Liver (tissue), 9 donors: ENCODE measurements around the gene ITPRIPL2. TPM values are rescaled to one million over a fixed set of nuclear protein-coding genes. Genes with fewer than 3 reads are reported as not detected.

Source experiments
- DNase-seq: peaks from one replicate; pipeline ENCODE4 v3.0.0-alpha.2; 2017; ENCODE audit warnings: low spot score
- H3K27ac ChIP-seq, 2 donors: one replicate each; pipeline ENCODE4 v1.7.0; 2013; ENCODE audit warnings: inconsistent platforms in 2 of 2, low read length in 2 of 2, control low read depth in 1 of 2, low read depth in 1 of 2, mild to moderate bottlenecking in 1 of 2
- H3K27me3 ChIP-seq, 4 donors: one replicate each; pipeline versions ENCODE4 v1.6.1 to v1.7.0; 2013; ENCODE audit warnings: low read length in 3 of 4, inconsistent platforms in 1 of 4, mild to moderate bottlenecking in 1 of 4, moderate library complexity in 1 of 4; ENCODE audit not compliant: control insufficient read depth in 4 of 4, insufficient read depth in 4 of 4
- H3K36me3 ChIP-seq, 4 donors: one replicate each; pipeline versions ENCODE4 v1.6.1 to v1.7.0; 2013; ENCODE audit warnings: low read length in 3 of 4, mild to moderate bottlenecking in 3 of 4, low read depth in 1 of 4, moderate library complexity in 1 of 4; ENCODE audit not compliant: control insufficient read depth in 4 of 4, insufficient read depth in 3 of 4
- H3K4me1 ChIP-seq, 4 donors: one replicate each; pipeline versions ENCODE4 v1.6.1 to v1.7.0; 2013; ENCODE audit warnings: low read length in 3 of 4, mild to moderate bottlenecking in 3 of 4, moderate library complexity in 1 of 4; ENCODE audit not compliant: control insufficient read depth in 4 of 4, insufficient read depth in 4 of 4
- H3K4me3 ChIP-seq, 3 donors: one replicate each; pipeline versions ENCODE4 v1.6.1 to v1.7.0; 2013; ENCODE audit warnings: low read length in 3 of 3, control low read depth in 1 of 3, low read depth in 1 of 3, mild to moderate bottlenecking in 1 of 3
- H3K9ac ChIP-seq, 2 donors: one replicate each; pipeline ENCODE4 v1.7.0; 2013; ENCODE audit warnings: low read length in 2 of 2, mild to moderate bottlenecking in 2 of 2, moderate library complexity in 2 of 2, control low read depth in 1 of 2, low read depth in 1 of 2
- H3K9me3 ChIP-seq, 4 donors: one replicate each; pipeline versions ENCODE4 v1.6.1 to v1.7.0; 2013; ENCODE audit warnings: low read length in 3 of 4; ENCODE audit not compliant: control insufficient read depth in 4 of 4
- EGR1 ChIP-seq, 2 donors: IDR thresholded peaks; 2 replicates each; pipeline ENCODE4 v1.6.1; 2016 to 2018; ENCODE audit warnings: antibody characterized with exemption in 2 of 2, low read depth in 2 of 2
- GABPA ChIP-seq, 2 donors: IDR thresholded peaks in 1 of 2; conservative IDR thresholded peaks in 1 of 2; 2 replicates each; pipeline ENCODE4 v1.6.1; 2016; ENCODE audit warnings: antibody characterized with exemption in 2 of 2, mild to moderate bottlenecking in 1 of 2, moderate library complexity in 1 of 2
- HNF4A ChIP-seq, 2 donors: conservative IDR thresholded peaks; 2 replicates each; pipeline ENCODE4 v1.6.1; 2016; ENCODE audit warnings: antibody characterized with exemption in 2 of 2, mild to moderate bottlenecking in 2 of 2
- HNF4G ChIP-seq: IDR thresholded peaks from 2 replicates; pipeline ENCODE4 v1.6.1; 2016; ENCODE audit warnings: antibody characterized with exemption
- JUND ChIP-seq, 2 donors: IDR thresholded peaks; 2 replicates each; pipeline ENCODE4 v1.6.1; 2016; ENCODE audit warnings: antibody characterized with exemption in 2 of 2
- RAD21 ChIP-seq, 2 donors: IDR thresholded peaks; 2 replicates each; pipeline ENCODE4 v1.6.1; 2016; ENCODE audit warnings: antibody characterized with exemption in 2 of 2, mild to moderate bottlenecking in 2 of 2
- WGBS: extraction: QIAGEN DNeasy Blood & Tissue Kit; methylation state at CpG from one replicate; pipeline ENCODE4 v1.1.7; 2013; 5-methylcytosine and 5-hydroxymethylcytosine counted together
- polyA plus RNA-seq, 2 donors: library from polyadenylated mRNA; stranded (reverse) in 1 of 2; unstranded in 1 of 2; fragments of 200-250 nt in 1 of 2; fragments of >200 nt in 1 of 2; fragmentation: Nextera tagmentation in 1 of 2; extraction: Ambion mirVana in 1 of 2; gene quantifications; one replicate each; pipeline versions ENCODE4 v1.2.1 to v1.2.3, GENCODE V29; 2013 to 2015
- total RNA-seq, 2 donors: library from RNA; depleted of rRNA; stranded (reverse); fragments of >200 nt; gene quantifications; one replicate each; pipeline ENCODE4 v1.2.3, GENCODE V29; 2014
- TF ChIP-seq, protein P1 (sequence below): IDR thresholded peaks from 2 replicates; pipeline ENCODE4 v1.6.1; 2016; ENCODE audit warnings: antibody characterized with exemption
- TF ChIP-seq, protein P2 (sequence below): IDR thresholded peaks from 2 replicates; pipeline ENCODE4 v1.6.1; 2016; ENCODE audit warnings: antibody characterized with exemption, mild to moderate bottlenecking
- TF ChIP-seq, protein P3 (sequence below): IDR thresholded peaks from 2 replicates; pipeline ENCODE4 v1.6.1; 2016; ENCODE audit warnings: antibody characterized with exemption
- donor health status: healthy.
- donor health status: healthy.
- donor health status: healthy.
- donor health status: healthy.
- donor health status: healthy.

The ITPRIPL2 gene
- total and polyA plus RNA-seq, 4 donors = 2.2 to 14.3 (median 5.5) TPM

- Histone ChIP-seq H3K27me3 (no peaks in the 10 kb centered on the region), H3K36me3 (no peaks in the 10 kb centered on the region), H3K9ac (no peak overlapping the region), H3K4me1 (peaks cover 0 to 13% (median 6%) of the 10 kb centered on the region in 4 donors), H3K9me3 (no peaks in the 10 kb centered on the region), H3K4me3 (no peak overlapping the region), H3K27ac (no peak overlapping the region)
- no peak for DNase-seq
- 57% methylated on average over 4 of the region's 4 CpGs for WGBS
- TF ChIP-seq GABPA (IDR thresholded peaks at IDR 0.05 in 1 of 2, conservative IDR thresholded peaks at IDR 0.05 in 1 of 2) (no peak), RAD21 (IDR thresholded peaks at IDR 0.05) (peak in 1 of 2 donors; percentile 27), HNF4A (conservative IDR thresholded peaks at IDR 0.05) (peak; percentile 26 to 53)
- TF ChIP-seq, protein P1, sequence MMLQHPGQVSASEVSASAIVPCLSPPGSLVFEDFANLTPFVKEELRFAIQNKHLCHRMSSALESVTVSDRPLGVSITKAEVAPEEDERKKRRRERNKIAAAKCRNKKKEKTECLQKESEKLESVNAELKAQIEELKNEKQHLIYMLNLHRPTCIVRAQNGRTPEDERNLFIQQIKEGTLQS = no peak
Measured at GRCh38 chr16:19164285-19164684, 50.5 kb downstream of the ITPRIPL2 start.

- Histone ChIP-seq H3K4me1 (peaks cover 0 to 16% (median 8%) of the 10 kb centered on the region in 4 donors), H3K27me3 (no peaks in the 10 kb centered on the region), H3K4me3 (no peak overlapping the region), H3K9me3 (no peaks in the 10 kb centered on the region), H3K9ac (no peak overlapping the region), H3K36me3 (no peaks in the 10 kb centered on the region), H3K27ac (no peak overlapping the region)
- TF ChIP-seq, protein P2, sequence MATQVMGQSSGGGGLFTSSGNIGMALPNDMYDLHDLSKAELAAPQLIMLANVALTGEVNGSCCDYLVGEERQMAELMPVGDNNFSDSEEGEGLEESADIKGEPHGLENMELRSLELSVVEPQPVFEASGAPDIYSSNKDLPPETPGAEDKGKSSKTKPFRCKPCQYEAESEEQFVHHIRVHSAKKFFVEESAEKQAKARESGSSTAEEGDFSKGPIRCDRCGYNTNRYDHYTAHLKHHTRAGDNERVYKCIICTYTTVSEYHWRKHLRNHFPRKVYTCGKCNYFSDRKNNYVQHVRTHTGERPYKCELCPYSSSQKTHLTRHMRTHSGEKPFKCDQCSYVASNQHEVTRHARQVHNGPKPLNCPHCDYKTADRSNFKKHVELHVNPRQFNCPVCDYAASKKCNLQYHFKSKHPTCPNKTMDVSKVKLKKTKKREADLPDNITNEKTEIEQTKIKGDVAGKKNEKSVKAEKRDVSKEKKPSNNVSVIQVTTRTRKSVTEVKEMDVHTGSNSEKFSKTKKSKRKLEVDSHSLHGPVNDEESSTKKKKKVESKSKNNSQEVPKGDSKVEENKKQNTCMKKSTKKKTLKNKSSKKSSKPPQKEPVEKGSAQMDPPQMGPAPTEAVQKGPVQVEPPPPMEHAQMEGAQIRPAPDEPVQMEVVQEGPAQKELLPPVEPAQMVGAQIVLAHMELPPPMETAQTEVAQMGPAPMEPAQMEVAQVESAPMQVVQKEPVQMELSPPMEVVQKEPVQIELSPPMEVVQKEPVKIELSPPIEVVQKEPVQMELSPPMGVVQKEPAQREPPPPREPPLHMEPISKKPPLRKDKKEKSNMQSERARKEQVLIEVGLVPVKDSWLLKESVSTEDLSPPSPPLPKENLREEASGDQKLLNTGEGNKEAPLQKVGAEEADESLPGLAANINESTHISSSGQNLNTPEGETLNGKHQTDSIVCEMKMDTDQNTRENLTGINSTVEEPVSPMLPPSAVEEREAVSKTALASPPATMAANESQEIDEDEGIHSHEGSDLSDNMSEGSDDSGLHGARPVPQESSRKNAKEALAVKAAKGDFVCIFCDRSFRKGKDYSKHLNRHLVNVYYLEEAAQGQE = no peak
- TF ChIP-seq, protein P3, sequence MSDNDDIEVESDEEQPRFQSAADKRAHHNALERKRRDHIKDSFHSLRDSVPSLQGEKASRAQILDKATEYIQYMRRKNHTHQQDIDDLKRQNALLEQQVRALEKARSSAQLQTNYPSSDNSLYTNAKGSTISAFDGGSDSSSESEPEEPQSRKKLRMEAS = no peak
- no peak for TF ChIP-seq HNF4A (conservative IDR thresholded peaks at IDR 0.05)
- no peak for DNase-seq
- 88% methylated on average over 5 of the region's 5 CpGs for WGBS
Measured at GRCh38 chr16:19165101-19165500, 51.3 kb downstream of the ITPRIPL2 start.

GRCh38 chr16:19166500-19166899, 52.7 kb downstream of the ITPRIPL2 start:
- Histone ChIP-seq H3K9ac (no peak overlapping the region), H3K9me3 (no peaks in the 10 kb centered on the region), H3K27ac (no peak overlapping the region), H3K27me3 (no peaks in the 10 kb centered on the region), H3K36me3 (no peaks in the 10 kb centered on the region), H3K4me3 (no peak overlapping the region), H3K4me1 (peaks cover 0 to 16% (median 8%) of the 10 kb centered on the region in 4 donors)
- no peak for DNase-seq
- 84% methylated on average over 2 of the region's 2 CpGs for WGBS
- peak; percentile 27 to 52 for TF ChIP-seq RAD21 (IDR thresholded peaks at IDR 0.05)
- TF ChIP-seq JUND (IDR thresholded peaks at IDR 0.05) = no peak
- TF ChIP-seq EGR1 (IDR thresholded peaks at IDR 0.05; ENCODE audit: low read depth in 2 of 2) = no peak
- TF ChIP-seq, protein P3 = no peak
- TF ChIP-seq HNF4G = no peak
